ENCODE data around the gene INPP4B. TPM values are rescaled to one million over a fixed set of nuclear protein-coding genes. Genes with fewer than 3 reads are reported as not detected.
"Not testable (repeated sequence)": the region's sequence is repeated elsewhere in the genome, so short reads cannot be mapped to it uniquely, and the experiment has no call there.

INPP4B gene
- total RNA-seq, 1 donor from 2014 or later = 10.4 TPM

GRCh38 chr4:142549248-142549647, 296.9 kb downstream of the INPP4B start:
- no peak for DNase-seq (ENCODE audit: low spot score)

- DNase-seq (ENCODE audit: low spot score) = no peak
Observed at GRCh38 chr4:142548491-142548890, 297.6 kb downstream of the INPP4B start.

GRCh38 chr4:142547974-142548373, 298.1 kb downstream of the INPP4B start:
- DNase-seq (ENCODE audit: low spot score) = no peak

GRCh38 chr4:142544594-142544993, 301.5 kb downstream of the INPP4B start:
- no peak for DNase-seq (ENCODE audit: low spot score)

- no peak for DNase-seq (ENCODE audit: low spot score)
Observed at GRCh38 chr4:142544039-142544438, 302.1 kb downstream of the INPP4B start.

GRCh38 chr4:142540483-142540804, 305.7 kb downstream of the INPP4B start:
- DNase-seq (ENCODE audit: low spot score) = no peak

GRCh38 chr4:142539796-142540482, 306.2 kb downstream of the INPP4B start:
- no peak for DNase-seq (ENCODE audit: low spot score)

- DNase-seq (ENCODE audit: low spot score) = no peak
Observed at GRCh38 chr4:142535009-142535408, 311.1 kb downstream of the INPP4B start.

- DNase-seq (ENCODE audit: low spot score) = no peak
Observed at GRCh38 chr4:142532054-142532453, 314.0 kb downstream of the INPP4B start.

- DNase-seq (ENCODE audit: low spot score) = no peak
Observed at GRCh38 chr4:142530728-142531127, 315.4 kb downstream of the INPP4B start.

GRCh38 chr4:142528433-142528832, 317.7 kb downstream of the INPP4B start:
- no peak for DNase-seq (ENCODE audit: low spot score)

GRCh38 chr4:142523111-142523510, 323.0 kb downstream of the INPP4B start:
- no peak for DNase-seq (ENCODE audit: low spot score)

GRCh38 chr4:142519342-142519741, 326.8 kb downstream of the INPP4B start:
- DNase-seq (ENCODE audit: low spot score) = no peak

GRCh38 chr4:142516686-142517526, 329.2 kb downstream of the INPP4B start:
- no peak for DNase-seq (ENCODE audit: low spot score)

GRCh38 chr4:142512161-142512560, 333.9 kb downstream of the INPP4B start:
- DNase-seq (ENCODE audit: low spot score) = no peak

- no peak for DNase-seq (ENCODE audit: low spot score)
Observed at GRCh38 chr4:142509881-142510280, 336.2 kb downstream of the INPP4B start.

GRCh38 chr4:142509381-142509780, 336.7 kb downstream of the INPP4B start:
- not testable (repeated sequence) for DNase-seq (ENCODE audit: low spot score)

GRCh38 chr4:142500966-142501365, 345.1 kb downstream of the INPP4B start:
- DNase-seq (ENCODE audit: low spot score) = no peak

GRCh38 chr4:142497606-142498005, 348.5 kb downstream of the INPP4B start:
- no peak for DNase-seq (ENCODE audit: low spot score)

GRCh38 chr4:142493255-142494110, 352.6 kb downstream of the INPP4B start:
- no peak for DNase-seq (ENCODE audit: low spot score)

GRCh38 chr4:142485452-142485851, 360.6 kb downstream of the INPP4B start:
- DNase-seq (ENCODE audit: low spot score) = no peak

GRCh38 chr4:142480244-142480643, 365.9 kb downstream of the INPP4B start:
- no peak for DNase-seq (ENCODE audit: low spot score)

Data from mesenteric fat pad (tissue), 1 donor.